GM19099 (cell line): Measurements from ENCODE around the gene PPIP5K2.

ENCODE experiments used
- POLR2A ChIP-seq: IDR thresholded peaks from 3 replicates; pipeline ENCODE4 v1.6.1; 2011; ENCODE audit warnings: low read depth; ENCODE audit not compliant: insufficient read length; ENCODE audit errors: extremely low read depth

PPIP5K2 gene

DNA sequence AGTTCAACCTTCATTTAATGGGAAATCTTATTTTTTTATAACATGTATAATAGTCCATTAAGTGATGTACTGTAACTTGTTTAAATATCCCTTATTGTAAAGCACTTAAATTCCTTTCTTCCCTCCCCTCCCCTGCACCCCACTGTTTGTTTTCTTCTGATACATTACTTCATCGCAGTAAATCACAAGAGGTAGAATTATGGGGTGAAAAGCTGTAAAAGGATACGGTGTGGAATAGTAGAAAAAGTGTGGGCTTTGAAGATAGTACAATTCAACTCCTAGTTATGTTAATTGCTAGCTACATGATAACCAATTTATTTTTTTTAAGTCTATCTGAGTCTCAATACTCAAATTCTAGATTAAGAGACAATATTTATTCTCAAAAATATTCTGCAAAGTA, 96.6 kb downstream of the PPIP5K2 start:
- no peak for TF ChIP-seq POLR2A

DNA sequence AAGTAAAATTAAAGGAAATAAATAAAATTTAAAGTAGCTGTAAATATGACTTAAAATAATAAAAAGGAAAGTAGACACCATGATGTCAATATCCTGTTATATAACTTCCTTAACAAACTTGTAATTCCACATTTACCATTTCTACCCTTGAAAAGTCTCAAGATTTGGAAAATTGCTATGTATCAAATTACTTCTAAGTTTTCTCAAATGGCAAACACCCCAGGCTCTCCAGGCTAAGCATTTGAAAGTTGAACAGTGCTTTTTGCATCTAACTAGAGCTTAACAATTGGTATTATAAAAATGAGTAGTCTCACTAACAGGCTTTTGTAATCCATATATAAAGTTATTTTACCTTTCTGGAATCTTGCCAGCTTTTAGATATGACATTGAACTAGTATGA, 97.0 kb downstream of the PPIP5K2 start:
- no peak for TF ChIP-seq POLR2A

DNA sequence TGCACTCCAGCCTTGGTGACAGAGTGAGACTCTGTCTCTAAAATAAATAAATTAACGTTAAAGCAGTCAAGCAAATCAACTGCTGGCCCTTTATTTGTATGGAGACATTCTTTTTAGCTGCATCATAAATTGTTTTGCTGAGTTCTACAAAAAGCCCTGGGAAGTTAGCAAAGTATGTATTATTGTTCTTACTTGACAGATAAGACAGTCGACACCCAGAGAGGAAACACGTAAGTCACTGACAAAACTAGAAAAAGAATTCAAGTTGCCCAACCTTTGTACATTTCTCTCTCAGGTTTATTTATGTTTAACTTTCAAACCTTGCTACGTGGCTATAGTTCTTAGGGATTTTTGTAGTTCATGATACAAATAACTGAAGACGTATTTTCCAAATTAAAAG, 98.1 kb downstream of the PPIP5K2 start:
- TF ChIP-seq POLR2A: no peak

- no peak for TF ChIP-seq POLR2A
Measured at GRCh38 chr5:103223031-103223955, 103.2 kb downstream of the PPIP5K2 start.

GRCh38 chr5:103224118-103224893, 104.2 kb downstream of the PPIP5K2 start:
- TF ChIP-seq POLR2A: no peak

- TF ChIP-seq POLR2A: no peak
Measured at GRCh38 chr5:103224894-103225246, 104.8 kb downstream of the PPIP5K2 start.

DNA sequence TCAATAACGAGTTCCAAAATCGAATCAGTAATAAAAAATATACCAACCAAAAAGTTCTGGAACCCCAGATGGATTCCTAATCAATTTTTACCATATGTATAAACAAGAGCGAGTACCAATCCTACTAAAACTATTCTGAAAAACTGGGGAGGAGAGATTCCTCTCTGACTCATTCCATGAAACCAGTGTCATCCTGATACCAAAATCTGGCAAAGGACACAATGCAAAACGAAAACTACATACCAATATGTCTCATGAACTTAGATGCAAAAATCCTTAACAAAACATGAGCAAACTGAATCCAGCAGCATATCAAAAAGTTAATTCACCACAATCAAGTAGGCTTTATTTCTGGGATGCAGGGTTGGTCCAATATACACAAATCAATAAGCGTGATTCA, 108.0 kb downstream of the PPIP5K2 start:
- no peak for TF ChIP-seq POLR2A

DNA sequence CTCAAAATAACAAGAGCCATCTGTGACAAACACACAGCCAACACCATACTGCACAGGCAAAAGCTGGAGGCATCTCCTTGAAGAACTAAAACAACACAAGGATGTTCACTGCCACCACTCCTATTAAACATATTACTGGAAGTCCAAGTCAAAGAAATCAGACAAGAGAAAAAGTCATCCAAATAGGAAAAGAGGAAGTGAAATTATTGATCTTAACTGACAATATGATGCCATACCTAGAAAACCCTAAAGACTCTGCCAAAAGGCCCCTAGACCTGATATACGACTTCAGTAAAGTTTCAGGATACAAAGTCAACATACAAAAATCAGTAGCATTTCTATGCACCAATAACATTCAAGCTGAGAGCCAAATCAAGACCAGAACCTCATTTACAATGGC, 108.5 kb downstream of the PPIP5K2 start:
- TF ChIP-seq POLR2A: no peak

GRCh38 chr5:103232393-103232999, 112.4 kb downstream of the PPIP5K2 start:
- no peak for TF ChIP-seq POLR2A

GRCh38 chr5:103234239-103234975, 114.3 kb downstream of the PPIP5K2 start:
- TF ChIP-seq POLR2A: no peak

- TF ChIP-seq POLR2A: no peak
Measured at GRCh38 chr5:103235891-103236290, 115.8 kb downstream of the PPIP5K2 start.

- no peak for TF ChIP-seq POLR2A
Measured at GRCh38 chr5:103237778-103238177, 117.7 kb downstream of the PPIP5K2 start.

- no peak for TF ChIP-seq POLR2A
Measured at GRCh38 chr5:103243665-103244064, 123.6 kb downstream of the PPIP5K2 start.

DNA sequence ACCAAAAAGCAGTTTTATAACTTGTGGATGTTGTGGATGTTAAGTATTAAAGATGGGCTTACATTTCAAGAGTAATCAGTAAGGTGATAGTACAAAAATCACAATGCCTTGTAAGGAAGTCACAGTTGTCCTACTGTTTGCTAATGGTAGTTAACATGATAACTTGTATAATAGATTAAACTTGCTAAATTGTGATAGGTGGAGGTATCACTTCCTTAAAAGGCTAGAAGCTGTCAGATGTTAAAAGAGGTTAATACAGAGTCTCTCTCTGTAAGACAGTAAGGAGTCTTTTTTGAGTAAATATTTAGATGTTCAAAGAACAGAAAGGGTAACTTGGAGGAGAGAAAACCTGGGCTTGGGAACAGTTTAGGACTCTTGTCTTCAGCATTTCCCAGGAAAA, 124.3 kb downstream of the PPIP5K2 start:
- no peak for TF ChIP-seq POLR2A

DNA sequence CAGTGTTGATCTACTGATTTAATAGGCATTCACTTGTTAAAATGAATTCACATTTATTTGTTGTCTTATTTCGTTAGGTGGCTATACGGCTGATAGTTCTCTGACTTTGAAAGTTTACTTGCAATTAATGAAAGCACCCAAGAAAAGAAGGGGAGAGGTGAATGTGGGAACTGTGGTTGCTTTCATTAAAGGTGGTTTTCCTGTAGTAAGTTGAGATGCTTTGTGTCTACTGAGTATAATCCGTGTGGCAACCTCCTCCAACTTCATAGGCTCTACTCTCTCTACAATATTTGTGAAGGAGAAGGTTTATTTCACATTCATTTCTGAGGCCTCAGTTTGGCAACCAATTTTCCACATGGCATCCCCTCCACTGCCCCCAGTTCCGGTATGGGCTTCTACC, 125.7 kb downstream of the PPIP5K2 start:
- TF ChIP-seq POLR2A: no peak
